ACC112 (cell line): ENCODE data around the gene C17orf107.

Experiments used
- H2AFZ ChIP-seq: fragments of 200-600 bp; sonication (generic); one replicate; pipeline ENCODE4 v1.6.0; 2017; ENCODE audit warnings: antibody characterized with exemption, low read length; ENCODE audit not compliant: unreplicated experiment
- H3K27ac ChIP-seq: fragments of 200-600 bp; sonication (generic); 2 replicates; pipeline ENCODE4 v1.5.1; 2014; ENCODE audit warnings: low read depth, mild to moderate bottlenecking, antibody characterized with exemption, low read length, moderate library complexity
- H3K27me3 ChIP-seq: fragments of 200-600 bp; sonication (generic); 2 replicates; pipeline ENCODE4 v1.6.1; 2014; ENCODE audit warnings: mild to moderate bottlenecking, antibody characterized with exemption, low read length, moderate library complexity, mixed read lengths; ENCODE audit not compliant: insufficient read depth
- H3K36me3 ChIP-seq: fragments of 200-600 bp; sonication (generic); 2 replicates; pipeline ENCODE4 v1.6.1; 2016; ENCODE audit warnings: mild to moderate bottlenecking, antibody characterized with exemption, low read length, moderate library complexity, mixed read lengths; ENCODE audit not compliant: insufficient read depth
- H3K4me1 ChIP-seq: fragments of 200-600 bp; sonication (generic); one replicate; pipeline ENCODE4 v1.6.1; 2016; ENCODE audit warnings: low read length, mixed read lengths; ENCODE audit not compliant: insufficient read depth, unreplicated experiment, control insufficient read depth
- H3K4me3 ChIP-seq: fragments of 200-600 bp; sonication (generic); 2 replicates; pipeline ENCODE4 v1.5.1; 2014; ENCODE audit warnings: mild to moderate bottlenecking, low read depth, low read length
- H3K79me2 ChIP-seq: fragments of 200-600 bp; sonication (generic); one replicate; pipeline ENCODE4 v1.6.0; 2016; ENCODE audit warnings: low read length; ENCODE audit not compliant: control insufficient read depth, unreplicated experiment, insufficient read depth

The C17orf107 gene

DNA sequence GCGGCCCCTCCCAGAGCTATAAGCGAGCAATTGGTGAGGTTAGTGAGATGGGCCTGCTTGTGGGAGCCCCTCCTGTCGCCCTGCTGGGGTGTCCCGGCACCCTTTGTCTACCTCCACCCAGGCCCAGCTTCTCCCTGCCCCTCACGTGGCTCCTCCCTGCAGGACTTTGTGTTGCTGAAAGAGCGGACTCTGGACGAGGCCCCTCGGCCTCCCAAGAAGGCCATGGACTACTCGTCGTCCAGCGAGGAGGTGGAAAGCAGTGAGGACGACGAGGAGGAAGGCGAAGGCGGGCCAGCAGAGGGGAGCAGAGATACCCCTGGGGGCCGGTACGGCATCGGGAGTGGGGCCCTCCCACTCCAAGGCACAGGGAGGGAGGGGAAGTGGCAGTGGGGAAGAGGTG is 6.1 kb upstream of the C17orf107 start:
- H3K27me3 ChIP-seq, result no peaks in the 10 kb centered on the region
- H3K27ac ChIP-seq, result no peak overlapping the region
- peaks cover 2% of the 10 kb centered on the region; the same call in 1 of the 2 replicates for H3K36me3 ChIP-seq
- H2AFZ ChIP-seq, result no peak overlapping the region
- no peaks in the 10 kb centered on the region for H3K4me1 ChIP-seq
- H3K4me3 ChIP-seq, result no peak overlapping the region
- H3K79me2 ChIP-seq, result no peaks in the 10 kb centered on the region

DNA sequence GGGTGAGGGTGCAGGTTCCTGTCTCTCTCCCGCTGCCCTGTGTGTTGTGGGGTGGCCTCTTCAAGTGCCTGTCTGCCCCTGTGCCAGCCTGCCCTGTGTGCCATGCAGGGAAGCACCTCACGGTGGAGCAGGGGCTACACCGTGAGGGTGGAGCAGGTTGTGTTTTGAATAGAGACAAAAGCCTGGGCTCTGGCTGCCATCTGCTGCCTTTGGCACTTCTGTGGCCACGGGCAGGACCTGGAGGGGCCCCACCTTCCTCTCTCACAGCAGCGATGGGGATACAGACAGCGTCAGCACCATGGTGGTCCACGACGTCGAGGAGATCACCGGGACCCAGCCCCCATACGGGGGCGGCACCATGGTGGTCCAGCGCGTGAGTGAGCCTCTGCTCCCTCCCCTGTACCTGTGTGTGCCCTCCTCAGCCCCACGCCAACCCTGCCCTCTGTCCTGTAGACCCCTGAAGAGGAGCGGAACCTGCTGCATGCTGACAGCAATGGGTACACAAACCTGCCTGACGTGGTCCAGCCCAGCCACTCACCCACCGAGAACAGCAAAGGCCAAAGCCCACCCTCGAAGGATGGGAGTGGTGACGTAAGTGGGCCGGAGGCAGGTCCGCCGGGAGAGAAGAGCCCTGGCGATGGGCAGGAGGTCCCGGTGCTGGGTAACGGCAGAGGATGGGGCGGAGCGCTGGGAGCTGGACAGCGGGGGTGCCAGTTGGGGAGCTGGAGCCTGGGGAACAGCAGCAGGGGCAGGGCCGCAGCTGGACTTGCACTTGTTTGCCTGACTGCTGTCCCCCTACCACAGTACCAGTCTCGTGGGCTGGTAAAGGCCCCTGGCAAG is 5.4 kb upstream of the C17orf107 start:
- Histone ChIP-seq H3K27me3 (no peaks in the 10 kb centered on the region), H3K27ac (no peak overlapping the region), H3K79me2 (no peaks in the 10 kb centered on the region), H3K4me1 (no peaks in the 10 kb centered on the region), H3K4me3 (no peak overlapping the region), H3K36me3 (peaks cover 2% of the 10 kb centered on the region; the same call in 1 of the 2 replicates), H2AFZ (no peak overlapping the region)

DNA sequence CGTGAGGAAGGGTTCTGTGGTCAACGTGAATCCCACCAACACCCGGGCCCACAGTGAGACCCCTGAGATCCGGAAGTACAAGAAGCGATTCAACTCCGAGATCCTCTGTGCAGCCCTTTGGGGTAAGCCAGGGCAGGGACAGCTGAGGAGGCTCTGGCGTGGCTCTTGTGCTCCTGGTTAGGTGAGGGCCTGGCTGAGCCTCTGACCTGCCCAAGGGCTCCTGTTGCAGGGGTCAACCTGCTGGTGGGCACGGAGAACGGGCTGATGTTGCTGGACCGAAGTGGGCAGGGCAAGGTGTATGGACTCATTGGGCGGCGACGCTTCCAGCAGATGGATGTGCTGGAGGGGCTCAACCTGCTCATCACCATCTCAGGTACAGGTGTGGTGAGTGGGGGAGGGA is 4.2 kb upstream of the C17orf107 start:
- Histone ChIP-seq H3K4me1 (no peaks in the 10 kb centered on the region), H3K27me3 (no peaks in the 10 kb centered on the region), H3K36me3 (peaks cover 2% of the 10 kb centered on the region; the same call in 1 of the 2 replicates), H3K79me2 (no peaks in the 10 kb centered on the region), H3K27ac (no peak overlapping the region), H2AFZ (no peak overlapping the region), H3K4me3 (no peak overlapping the region)

DNA sequence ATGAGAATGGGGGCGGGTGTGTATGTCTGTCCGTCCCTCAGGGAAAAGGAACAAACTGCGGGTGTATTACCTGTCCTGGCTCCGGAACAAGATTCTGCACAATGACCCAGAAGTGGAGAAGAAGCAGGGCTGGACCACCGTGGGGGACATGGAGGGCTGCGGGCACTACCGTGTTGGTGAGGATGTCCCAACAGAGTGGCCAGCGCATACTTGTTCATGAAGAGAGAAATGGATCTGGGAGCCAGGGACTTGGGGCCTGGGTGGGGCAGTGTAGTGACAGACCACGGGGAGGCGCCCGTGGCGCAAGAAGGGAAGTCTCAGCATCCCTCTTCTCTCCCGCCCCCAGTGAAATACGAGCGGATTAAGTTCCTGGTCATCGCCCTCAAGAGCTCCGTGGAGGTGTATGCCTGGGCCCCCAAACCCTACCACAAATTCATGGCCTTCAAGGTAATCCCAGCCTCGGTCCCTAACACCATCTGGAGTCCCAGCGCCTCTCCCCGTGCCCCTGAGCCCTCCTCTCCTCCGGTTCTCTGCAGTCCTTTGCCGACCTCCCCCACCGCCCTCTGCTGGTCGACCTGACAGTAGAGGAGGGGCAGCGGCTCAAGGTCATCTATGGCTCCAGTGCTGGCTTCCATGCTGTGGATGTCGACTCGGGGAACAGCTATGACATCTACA is 3.5 kb upstream of the C17orf107 start:
- H3K79me2 ChIP-seq, result no peaks in the 10 kb centered on the region
- no peaks in the 10 kb centered on the region for H3K27me3 ChIP-seq
- no peak overlapping the region for H3K4me3 ChIP-seq
- no peak overlapping the region for H2AFZ ChIP-seq
- H3K36me3 ChIP-seq, result peaks cover 2% of the 10 kb centered on the region; the same call in 1 of the 2 replicates
- H3K27ac ChIP-seq, result no peak overlapping the region
- H3K4me1 ChIP-seq, result no peaks in the 10 kb centered on the region

DNA sequence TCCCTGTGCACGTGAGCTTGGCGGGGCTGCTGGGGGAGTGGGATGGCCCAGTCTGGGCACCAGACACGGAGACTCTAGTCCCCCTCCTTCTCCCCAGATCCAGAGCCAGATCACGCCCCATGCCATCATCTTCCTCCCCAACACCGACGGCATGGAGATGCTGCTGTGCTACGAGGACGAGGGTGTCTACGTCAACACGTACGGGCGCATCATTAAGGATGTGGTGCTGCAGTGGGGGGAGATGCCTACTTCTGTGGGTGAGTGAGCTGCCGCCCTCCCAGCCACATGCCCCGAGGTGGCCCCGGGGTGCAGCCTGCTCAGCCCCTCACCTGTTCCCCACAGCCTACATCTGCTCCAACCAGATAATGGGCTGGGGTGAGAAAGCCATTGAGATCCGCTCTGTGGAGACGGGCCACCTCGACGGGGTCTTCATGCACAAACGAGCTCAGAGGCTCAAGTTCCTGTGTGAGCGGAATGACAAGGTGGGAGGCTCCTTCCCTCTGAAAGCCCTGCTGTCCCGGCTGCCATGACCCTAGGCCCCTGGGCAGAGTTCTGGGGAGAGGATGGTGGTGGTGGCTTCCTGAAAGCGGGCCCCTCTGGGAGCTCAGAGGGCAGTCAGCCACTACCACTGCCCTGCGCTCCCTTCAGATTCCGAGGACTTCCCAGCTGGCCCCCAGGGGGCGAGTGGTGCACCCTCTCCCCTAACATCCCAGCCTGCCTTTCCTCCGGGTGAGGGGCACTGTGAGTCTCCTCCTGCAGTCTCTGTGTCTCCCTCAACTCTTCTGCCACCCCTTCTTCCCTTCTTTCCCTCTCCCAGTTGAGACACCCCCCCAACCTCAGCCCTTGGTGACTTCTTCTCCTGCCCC is 2.8 kb upstream of the C17orf107 start:
- no peaks in the 10 kb centered on the region for H3K27me3 ChIP-seq
- H3K4me1 ChIP-seq, result no peaks in the 10 kb centered on the region
- no peak overlapping the region for H3K4me3 ChIP-seq
- H2AFZ ChIP-seq, result no peak overlapping the region
- no peaks in the 10 kb centered on the region for H3K79me2 ChIP-seq
- peaks cover 7% of the 10 kb centered on the region; the same call in 1 of the 2 replicates for H3K36me3 ChIP-seq
- H3K27ac ChIP-seq, result no peak overlapping the region

DNA sequence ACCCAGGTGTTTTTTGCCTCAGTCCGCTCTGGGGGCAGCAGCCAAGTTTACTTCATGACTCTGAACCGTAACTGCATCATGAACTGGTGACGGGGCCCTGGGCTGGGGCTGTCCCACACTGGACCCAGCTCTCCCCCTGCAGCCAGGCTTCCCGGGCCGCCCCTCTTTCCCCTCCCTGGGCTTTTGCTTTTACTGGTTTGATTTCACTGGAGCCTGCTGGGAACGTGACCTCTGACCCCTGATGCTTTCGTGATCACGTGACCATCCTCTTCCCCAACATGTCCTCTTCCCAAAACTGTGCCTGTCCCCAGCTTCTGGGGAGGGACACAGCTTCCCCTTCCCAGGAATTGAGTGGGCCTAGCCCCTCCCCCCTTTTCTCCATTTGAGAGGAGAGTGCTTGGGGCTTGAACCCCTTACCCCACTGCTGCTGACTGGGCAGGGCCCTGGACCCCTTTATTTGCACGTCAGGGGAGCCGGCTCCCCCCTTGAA is 2.1 kb upstream of the C17orf107 start:
- no peaks in the 10 kb centered on the region for H3K79me2 ChIP-seq
- H3K27me3 ChIP-seq, result no peaks in the 10 kb centered on the region
- H3K36me3 ChIP-seq, result peaks cover 7% of the 10 kb centered on the region; the same call in 1 of the 2 replicates
- no peak overlapping the region for H3K4me3 ChIP-seq
- no peak overlapping the region for H3K27ac ChIP-seq
- H2AFZ ChIP-seq, result no peak overlapping the region
- no peaks in the 10 kb centered on the region for H3K4me1 ChIP-seq

DNA sequence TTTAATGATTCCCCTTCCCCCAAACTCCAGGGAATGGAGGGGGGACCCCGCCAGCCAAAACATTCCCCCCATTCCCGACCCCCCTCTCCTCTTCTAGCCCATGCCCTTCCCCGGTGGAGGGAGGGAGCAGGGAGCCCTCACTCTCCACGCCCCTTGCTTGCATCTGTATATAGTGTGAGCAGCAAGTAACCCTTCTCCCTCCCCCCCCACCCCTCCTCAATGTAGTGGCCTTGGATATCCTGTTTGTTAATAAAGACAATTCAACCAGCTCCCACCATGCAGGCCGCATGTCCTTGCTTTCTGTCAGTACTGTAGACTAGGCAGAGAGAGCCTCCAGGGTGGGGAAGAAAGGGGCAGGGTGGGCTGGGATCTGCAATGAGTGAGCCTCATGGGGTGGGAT is 1.6 kb upstream of the C17orf107 start:
- Histone ChIP-seq H3K36me3 (peaks cover 7% of the 10 kb centered on the region; the same call in 1 of the 2 replicates), H3K27me3 (no peaks in the 10 kb centered on the region), H2AFZ (no peak overlapping the region), H3K4me3 (no peak overlapping the region), H3K27ac (no peak overlapping the region), H3K4me1 (no peaks in the 10 kb centered on the region), H3K79me2 (no peaks in the 10 kb centered on the region)

DNA sequence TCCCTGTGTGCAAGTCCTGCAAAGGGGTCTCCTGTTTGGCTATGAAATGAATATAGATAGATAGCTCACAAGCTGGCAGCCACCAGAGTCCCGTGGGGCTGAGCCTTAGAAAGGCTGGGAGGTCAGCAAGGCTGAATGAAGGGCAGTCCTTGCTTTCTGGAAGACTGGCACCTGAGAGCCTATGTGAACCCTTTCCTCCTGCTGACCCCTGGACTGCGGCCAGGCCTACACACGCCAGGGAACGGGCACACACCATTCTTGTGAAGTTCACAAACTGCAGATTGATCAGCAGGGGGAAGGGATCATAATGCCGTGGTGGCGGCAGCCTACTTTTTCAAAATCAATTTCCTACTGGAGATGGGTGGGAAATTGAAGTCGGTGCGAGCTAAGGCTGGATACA is 985 bp upstream of the C17orf107 start:
- H3K79me2 ChIP-seq, result no peaks in the 10 kb centered on the region
- H2AFZ ChIP-seq, result no peak overlapping the region
- peaks cover 7% of the 10 kb centered on the region; the same call in 1 of the 2 replicates for H3K36me3 ChIP-seq
- no peak overlapping the region for H3K27ac ChIP-seq
- no peaks in the 10 kb centered on the region for H3K27me3 ChIP-seq
- no peaks in the 10 kb centered on the region for H3K4me1 ChIP-seq
- H3K4me3 ChIP-seq, result no peak overlapping the region

DNA sequence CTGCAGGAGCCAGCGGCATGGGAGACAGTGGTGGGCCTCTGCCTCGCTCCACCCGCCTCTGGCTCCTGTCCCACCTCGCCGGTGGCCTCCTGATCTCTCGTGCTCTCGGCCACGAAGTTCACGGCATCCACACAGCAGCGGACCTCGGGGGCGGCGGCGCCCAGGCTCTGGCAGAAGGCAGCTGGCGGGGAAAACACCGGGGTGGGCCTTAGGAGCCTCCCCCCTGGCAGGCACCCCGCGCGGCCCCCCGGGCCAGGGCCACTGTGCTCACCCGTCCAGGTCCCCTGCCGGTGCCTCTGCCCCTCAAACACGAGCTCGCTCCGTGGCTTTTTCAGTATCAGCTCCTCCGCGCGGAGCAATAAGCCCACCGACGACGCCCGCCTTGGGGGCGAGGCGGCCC is 409 bp upstream of the C17orf107 start:
- peaks cover 7% of the 10 kb centered on the region; the same call in 1 of the 2 replicates for H3K36me3 ChIP-seq
- H2AFZ ChIP-seq, result no peak overlapping the region
- H3K4me3 ChIP-seq, result peak overlapping the region; percentile 70
- no peaks in the 10 kb centered on the region for H3K27me3 ChIP-seq
- no peaks in the 10 kb centered on the region for H3K4me1 ChIP-seq
- H3K79me2 ChIP-seq, result no peaks in the 10 kb centered on the region
- no peak overlapping the region for H3K27ac ChIP-seq
